ENCODE measurements around the gene RAD51B. TPM values are rescaled to one million over a fixed set of nuclear protein-coding genes. Genes with fewer than 3 reads are reported as not detected.

Gene RAD51B
- total RNA-seq, 4 donors from 2014 or later, result 19.6 to 39.7 (median 25.4) TPM

DNA sequence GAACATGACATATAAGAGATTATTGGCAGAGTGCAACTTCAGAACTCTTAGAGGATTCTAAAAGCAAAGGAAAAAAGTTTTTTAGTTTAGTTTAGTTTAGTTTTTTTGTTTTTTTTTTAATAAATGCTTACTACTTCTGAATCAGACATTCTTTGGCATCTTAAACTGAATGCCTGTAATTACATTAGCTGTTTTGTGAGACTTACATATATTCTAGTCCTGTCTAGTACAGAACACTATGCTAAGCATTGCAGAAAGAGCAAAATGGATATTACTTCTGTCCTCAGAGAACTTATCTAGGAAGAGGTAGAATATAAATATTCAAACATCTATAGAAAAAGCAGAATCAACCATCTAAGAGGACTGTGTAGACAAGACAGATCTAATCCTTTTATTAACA lies 133.2 kb downstream of the RAD51B start:
- no peaks in the 10 kb centered on the region for H3K9me3 ChIP-seq
- no peaks in the 10 kb centered on the region for H3K4me1 ChIP-seq
- no peaks in the 10 kb centered on the region for H3K36me3 ChIP-seq
- TF ChIP-seq POLR2AphosphoS5 (IDR thresholded peaks at IDR 0.05), result no peak
- TF ChIP-seq, protein P1, sequence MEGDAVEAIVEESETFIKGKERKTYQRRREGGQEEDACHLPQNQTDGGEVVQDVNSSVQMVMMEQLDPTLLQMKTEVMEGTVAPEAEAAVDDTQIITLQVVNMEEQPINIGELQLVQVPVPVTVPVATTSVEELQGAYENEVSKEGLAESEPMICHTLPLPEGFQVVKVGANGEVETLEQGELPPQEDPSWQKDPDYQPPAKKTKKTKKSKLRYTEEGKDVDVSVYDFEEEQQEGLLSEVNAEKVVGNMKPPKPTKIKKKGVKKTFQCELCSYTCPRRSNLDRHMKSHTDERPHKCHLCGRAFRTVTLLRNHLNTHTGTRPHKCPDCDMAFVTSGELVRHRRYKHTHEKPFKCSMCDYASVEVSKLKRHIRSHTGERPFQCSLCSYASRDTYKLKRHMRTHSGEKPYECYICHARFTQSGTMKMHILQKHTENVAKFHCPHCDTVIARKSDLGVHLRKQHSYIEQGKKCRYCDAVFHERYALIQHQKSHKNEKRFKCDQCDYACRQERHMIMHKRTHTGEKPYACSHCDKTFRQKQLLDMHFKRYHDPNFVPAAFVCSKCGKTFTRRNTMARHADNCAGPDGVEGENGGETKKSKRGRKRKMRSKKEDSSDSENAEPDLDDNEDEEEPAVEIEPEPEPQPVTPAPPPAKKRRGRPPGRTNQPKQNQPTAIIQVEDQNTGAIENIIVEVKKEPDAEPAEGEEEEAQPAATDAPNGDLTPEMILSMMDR (IDR thresholded peaks at IDR 0.05), result no peak
- TF ChIP-seq POLR2A (IDR thresholded peaks at IDR 0.05), result no peak
- no peak for TF ChIP-seq EP300 (IDR thresholded peaks at IDR 0.05)
- no peaks in the 10 kb centered on the region for H3K27me3 ChIP-seq
- no peak overlapping the region for H3K4me3 ChIP-seq
- DNase-seq (ENCODE audit: low spot score in 2 of 2), result no peak
- H3K27ac ChIP-seq, result no peak overlapping the region

- TF ChIP-seq, protein P1 (IDR thresholded peaks at IDR 0.05), result no peak
- TF ChIP-seq POLR2AphosphoS5 (IDR thresholded peaks at IDR 0.05), result no peak
- no peak for TF ChIP-seq EP300 (IDR thresholded peaks at IDR 0.05)
- TF ChIP-seq POLR2A (IDR thresholded peaks at IDR 0.05), result no peak
Measured at GRCh38 chr14:67955261-67955660, 135.7 kb downstream of the RAD51B start.

GRCh38 chr14:67957946-67958345 lies 138.4 kb downstream of the RAD51B start:
- H3K4me1 ChIP-seq, result peaks cover 14% of the 10 kb centered on the region
- WGBS, result 93% methylated on average over 3 of the region's 3 CpGs
- TF ChIP-seq, protein P1 (IDR thresholded peaks at IDR 0.05), result no peak
- TF ChIP-seq POLR2AphosphoS5 (IDR thresholded peaks at IDR 0.05) (no peak), POLR2A (IDR thresholded peaks at IDR 0.05) (no peak), EP300 (IDR thresholded peaks at IDR 0.05) (no peak)
- no peak overlapping the region for H3K4me3 ChIP-seq
- DNase-seq (ENCODE audit: low spot score in 2 of 2), result no peak
- no peaks in the 10 kb centered on the region for H3K36me3 ChIP-seq
- H3K27me3 ChIP-seq, result no peaks in the 10 kb centered on the region
- H3K27ac ChIP-seq, result no peak overlapping the region
- no peaks in the 10 kb centered on the region for H3K9me3 ChIP-seq

More at GRCh38 chr14:67955261-67955660, 135.7 kb downstream of the RAD51B start:
- Histone ChIP-seq H3K27me3 (no peaks in the 10 kb centered on the region), H3K36me3 (no peaks in the 10 kb centered on the region), H3K4me3 (no peak overlapping the region), H3K9me3 (no peaks in the 10 kb centered on the region), H3K27ac (no peak overlapping the region), H3K4me1 (no peaks in the 10 kb centered on the region)
- no peak for DNase-seq (ENCODE audit: low spot score in 2 of 2)

DNA sequence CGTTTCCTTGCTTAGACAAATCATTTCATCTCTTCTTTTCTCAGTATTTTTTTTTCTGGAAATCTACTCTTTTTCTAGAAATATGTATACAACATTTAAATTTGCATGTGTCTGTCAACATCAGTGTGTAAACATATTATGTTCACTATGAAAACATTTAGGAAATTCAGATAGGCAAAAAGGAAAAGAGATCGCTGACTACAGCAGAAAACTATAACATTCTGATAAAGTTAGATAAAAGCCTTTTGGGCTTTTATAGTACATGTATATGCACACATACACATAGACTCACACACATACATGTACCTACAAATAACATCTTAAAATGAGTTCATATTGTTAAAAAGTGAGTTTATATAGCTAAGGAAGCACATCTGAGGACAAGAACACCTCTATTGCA lies 142.1 kb downstream of the RAD51B start:
- Histone ChIP-seq H3K9me3 (no peaks in the 10 kb centered on the region), H3K27ac (peak overlapping the region; percentile 38), H3K4me3 (no peak overlapping the region), H3K4me1 (peaks cover 47% of the 10 kb centered on the region), H3K27me3 (no peaks in the 10 kb centered on the region), H3K36me3 (no peaks in the 10 kb centered on the region)
- WGBS, result 91% methylated on average over 2 of the region's 2 CpGs
- DNase-seq (ENCODE audit: low spot score in 2 of 2), result no peak
- TF ChIP-seq POLR2AphosphoS5 (IDR thresholded peaks at IDR 0.05) (no peak), EP300 (IDR thresholded peaks at IDR 0.05) (no peak), POLR2A (IDR thresholded peaks at IDR 0.05) (no peak)
- TF ChIP-seq, protein P1 (IDR thresholded peaks at IDR 0.05), result no peak

- H3K4me1 ChIP-seq, result peaks cover 47% of the 10 kb centered on the region
- H3K36me3 ChIP-seq, result no peaks in the 10 kb centered on the region
- H3K4me3 ChIP-seq, result no peak overlapping the region
- H3K9me3 ChIP-seq, result no peaks in the 10 kb centered on the region
- 61% methylated on average over 2 of the region's 2 CpGs for WGBS
- peak overlapping the region; percentile 38 for H3K27ac ChIP-seq
- no peak for DNase-seq (ENCODE audit: low spot score in 2 of 2)
- no peaks in the 10 kb centered on the region for H3K27me3 ChIP-seq
- TF ChIP-seq EP300 (IDR thresholded peaks at IDR 0.05), result no peak
- TF ChIP-seq POLR2A (IDR thresholded peaks at IDR 0.05), result no peak
- TF ChIP-seq POLR2AphosphoS5 (IDR thresholded peaks at IDR 0.05), result no peak
- TF ChIP-seq, protein P1 (IDR thresholded peaks at IDR 0.05), result no peak
Measured at GRCh38 chr14:67962215-67962644, 142.7 kb downstream of the RAD51B start.
